Neural progenitor cell (in vitro differentiated cells): ENCODE measurements around the gene SPTBN4.

Experiments
- EZH2 ChIP-seq: fragments of 200-600 bp; sonication (generic); IDR thresholded peaks from 2 replicates; pipeline ENCODE4 v1.6.1; 2017; ENCODE audit warnings: antibody characterized with exemption, mild to moderate bottlenecking, moderate library complexity
- EZH2phosphoT487 ChIP-seq: fragments of 200-600 bp; sonication (generic); IDR thresholded peaks from 2 replicates; pipeline ENCODE4 v1.6.1; 2017; ENCODE audit warnings: antibody characterized with exemption
- TF ChIP-seq, protein P1 (sequence below): fragments of 200-600 bp; sonication (generic); IDR thresholded peaks from 2 replicates; pipeline ENCODE4 v1.5.1; 2017; ENCODE audit warnings: antibody characterized with exemption, mild to moderate bottlenecking

DNA sequence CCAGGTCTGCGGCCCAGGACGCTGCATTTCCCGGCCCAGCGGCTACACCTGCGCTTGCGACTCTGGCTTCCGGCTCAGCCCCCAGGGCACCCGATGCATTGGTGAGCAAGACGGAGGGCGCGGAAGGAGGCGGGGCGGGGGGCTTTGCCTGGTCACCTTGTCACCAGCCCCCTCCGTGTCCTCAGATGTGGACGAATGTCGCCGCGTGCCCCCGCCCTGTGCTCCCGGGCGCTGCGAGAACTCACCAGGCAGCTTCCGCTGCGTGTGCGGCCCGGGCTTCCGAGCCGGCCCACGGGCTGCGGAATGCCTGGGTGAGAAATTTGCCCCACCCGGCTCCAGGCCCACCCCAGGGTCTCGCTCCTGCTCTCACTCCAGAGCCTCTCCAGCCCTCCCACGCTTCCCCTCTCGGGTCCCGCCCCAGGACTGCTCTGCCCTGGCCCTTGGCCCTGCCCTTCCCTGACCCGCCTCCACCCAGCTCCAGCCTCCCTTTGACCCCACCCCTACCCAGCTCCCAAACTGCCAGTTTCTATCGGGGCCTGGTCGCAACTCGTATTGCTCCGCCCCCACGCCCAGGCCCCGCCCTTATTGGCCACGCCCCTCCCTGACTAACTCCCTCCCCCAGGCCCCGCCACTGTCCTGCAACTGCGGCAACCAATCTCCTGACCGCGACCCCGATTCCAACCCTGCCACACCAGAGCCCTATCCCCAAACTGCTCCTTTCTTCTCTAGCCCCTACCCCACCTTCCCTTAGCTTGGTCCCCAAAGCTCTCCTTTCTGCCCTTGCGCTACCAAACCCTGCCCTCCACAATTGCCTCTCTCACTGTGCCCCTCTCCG is 143.0 kb downstream of the SPTBN4 start:
- TF ChIP-seq, protein P1, sequence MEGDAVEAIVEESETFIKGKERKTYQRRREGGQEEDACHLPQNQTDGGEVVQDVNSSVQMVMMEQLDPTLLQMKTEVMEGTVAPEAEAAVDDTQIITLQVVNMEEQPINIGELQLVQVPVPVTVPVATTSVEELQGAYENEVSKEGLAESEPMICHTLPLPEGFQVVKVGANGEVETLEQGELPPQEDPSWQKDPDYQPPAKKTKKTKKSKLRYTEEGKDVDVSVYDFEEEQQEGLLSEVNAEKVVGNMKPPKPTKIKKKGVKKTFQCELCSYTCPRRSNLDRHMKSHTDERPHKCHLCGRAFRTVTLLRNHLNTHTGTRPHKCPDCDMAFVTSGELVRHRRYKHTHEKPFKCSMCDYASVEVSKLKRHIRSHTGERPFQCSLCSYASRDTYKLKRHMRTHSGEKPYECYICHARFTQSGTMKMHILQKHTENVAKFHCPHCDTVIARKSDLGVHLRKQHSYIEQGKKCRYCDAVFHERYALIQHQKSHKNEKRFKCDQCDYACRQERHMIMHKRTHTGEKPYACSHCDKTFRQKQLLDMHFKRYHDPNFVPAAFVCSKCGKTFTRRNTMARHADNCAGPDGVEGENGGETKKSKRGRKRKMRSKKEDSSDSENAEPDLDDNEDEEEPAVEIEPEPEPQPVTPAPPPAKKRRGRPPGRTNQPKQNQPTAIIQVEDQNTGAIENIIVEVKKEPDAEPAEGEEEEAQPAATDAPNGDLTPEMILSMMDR: no peak
- TF ChIP-seq EZH2: no peak
- peak; percentile 41 for TF ChIP-seq EZH2phosphoT487
